GM12878 (cell line): ENCODE results near the gene IRF7.

Experiments
- CTCF ChIP-seq, 3 experiments: IDR thresholded peaks in 2 of 3; conservative IDR thresholded peaks in 1 of 3; 2 replicates each; pipeline ENCODE4 v1.5.1; 2011; ENCODE audit warnings: low read depth in 3 of 3, low read length in 3 of 3, mild to moderate bottlenecking in 3 of 3, control low read depth in 2 of 3, moderate library complexity in 2 of 3, inconsistent platforms in 1 of 3, mixed read lengths in 1 of 3; ENCODE audit not compliant: control insufficient read depth in 2 of 3, insufficient read depth in 1 of 3; ENCODE audit errors: extremely low read depth in 1 of 3
- EZH2 ChIP-seq: IDR thresholded peaks from 2 replicates; pipeline ENCODE4 v1.6.1; 2012; ENCODE audit warnings: low read depth, mild to moderate bottlenecking, control low read depth, inconsistent platforms, low read length, borderline replicate concordance; ENCODE audit not compliant: control insufficient read depth
- FOXM1 ChIP-seq: IDR thresholded peaks from 2 replicates; pipeline ENCODE4 v1.6.1; 2012; ENCODE audit warnings: low read depth, mild to moderate bottlenecking, inconsistent platforms, low read length, moderate library complexity
- HSF1 ChIP-seq: fragments of 150-350 bp; IDR thresholded peaks from 2 replicates; pipeline ENCODE4 v1.6.1; 2014; ENCODE audit warnings: mild to moderate bottlenecking, low read depth, low read length
- MEF2A ChIP-seq: IDR thresholded peaks from 2 replicates; pipeline ENCODE4 v1.6.1; 2011; ENCODE audit warnings: low read depth, mild to moderate bottlenecking, low read length, moderate library complexity; ENCODE audit not compliant: insufficient read depth
- PAX8 ChIP-seq: fragments of 450-650 bp; IDR thresholded peaks from 2 replicates; pipeline ENCODE4 v1.6.1; 2017; ENCODE audit warnings: mild to moderate bottlenecking, moderate library complexity
- POLR2A ChIP-seq: IDR thresholded peaks from 2 replicates; pipeline ENCODE4 v1.6.1; 2011; ENCODE audit warnings: low read depth, mild to moderate bottlenecking, low read length
- POLR2AphosphoS5 ChIP-seq: IDR thresholded peaks from 2 replicates; pipeline ENCODE4 v1.6.1; 2011; ENCODE audit warnings: mild to moderate bottlenecking, low read length, inconsistent platforms
- RAD21 ChIP-seq: IDR thresholded peaks from 2 replicates; pipeline ENCODE4 v1.6.1; 2011; ENCODE audit warnings: mild to moderate bottlenecking, low read depth, low read length, moderate library complexity; ENCODE audit not compliant: insufficient read depth
- SREBF2 ChIP-seq: IDR thresholded peaks from 2 replicates; pipeline ENCODE4 v1.6.1; 2012; ENCODE audit warnings: mild to moderate bottlenecking, low read length
- ZNF217 ChIP-seq: fragments of 450-650 bp; IDR thresholded peaks from 2 replicates; pipeline ENCODE4 v1.6.1; 2017; ENCODE audit warnings: antibody characterized with exemption, mild to moderate bottlenecking
- ZNF274 ChIP-seq: IDR thresholded peaks from one replicate; pipeline ENCODE4 v1.8.0; 2011; ENCODE audit not compliant: insufficient read length, insufficient read depth

GRCh38 chr11:639332-639955 is 23.7 kb upstream of the IRF7 start:
- TF ChIP-seq ZNF217 (no peak), CTCF (IDR thresholded peaks at IDR 0.05 in 2 of 3, conservative IDR thresholded peaks at IDR 0.05 in 1 of 3; ENCODE audit: control insufficient read depth in 2 of 3, extremely low read depth in 1 of 3, insufficient read depth in 1 of 3, low read depth in 3 of 3, low read length in 3 of 3) (no peak), RAD21 (no peak), POLR2A (no peak), POLR2AphosphoS5 (no peak), PAX8 (no peak), EZH2 (no peak), FOXM1 (no peak), ZNF274 (no peak), MEF2A (no peak), HSF1 (no peak), SREBF2 (no peak)
